HG02623 (cell line): ENCODE data around the gene SLC36A2.
"Not testable (repeated sequence)": the region's sequence is repeated elsewhere in the genome, so short reads cannot be mapped to it uniquely, and the experiment has no call there.

Source experiments
- ATAC-seq: cut with Tn5 transposase; IDR thresholded peaks from one replicate; pipeline ENCODE4 v1.9.1; 2021; ENCODE audit warnings: moderate library complexity; ENCODE audit not compliant: unreplicated experiment

The SLC36A2 gene

DNA sequence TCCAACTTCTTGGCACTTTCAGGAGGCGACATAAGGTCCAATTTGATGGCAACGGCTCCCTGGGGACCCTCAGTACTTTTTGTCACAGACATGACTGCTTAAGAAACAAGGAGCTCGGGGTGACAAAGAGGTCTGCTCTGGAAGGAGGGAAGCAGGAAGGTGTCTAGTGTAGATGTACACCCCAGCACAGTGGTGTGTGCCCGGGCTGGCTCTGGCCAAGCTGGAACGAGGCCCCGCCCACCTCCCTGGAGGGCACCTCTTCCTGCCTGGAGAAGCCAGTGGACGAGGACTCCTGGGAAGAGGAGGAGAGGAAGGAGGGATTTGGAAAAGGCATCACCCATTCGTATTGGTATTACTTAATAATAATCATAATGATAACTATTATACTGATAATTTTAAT, at the start of gene SLC36A2:
SLC36A2 (minus strand) TSS at position 191 of the 400 bp plus-strand sequence; CDS start at position 92, 99 bp downstream.
- ATAC-seq: no peak

DNA sequence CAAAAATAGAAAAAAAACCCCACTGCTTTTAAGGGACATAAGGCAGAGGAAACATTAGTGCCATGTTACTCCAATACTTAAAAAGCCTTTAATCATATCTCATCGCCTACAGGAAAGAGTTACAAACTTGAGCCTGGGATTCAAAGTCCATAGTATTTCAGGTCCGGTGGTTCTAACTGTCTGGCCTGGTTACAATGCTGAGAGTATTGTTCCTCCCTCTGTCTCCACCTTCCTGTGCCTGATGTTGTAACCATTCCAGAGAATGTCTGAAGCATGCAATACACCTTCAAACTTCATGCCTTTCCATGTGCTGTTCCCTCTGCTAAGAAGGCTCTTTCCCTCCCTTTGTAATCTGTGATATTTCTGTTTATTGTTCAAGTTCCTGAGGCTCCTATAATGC, 41.6 kb upstream of the SLC36A2 start:
- no peak for ATAC-seq

DNA sequence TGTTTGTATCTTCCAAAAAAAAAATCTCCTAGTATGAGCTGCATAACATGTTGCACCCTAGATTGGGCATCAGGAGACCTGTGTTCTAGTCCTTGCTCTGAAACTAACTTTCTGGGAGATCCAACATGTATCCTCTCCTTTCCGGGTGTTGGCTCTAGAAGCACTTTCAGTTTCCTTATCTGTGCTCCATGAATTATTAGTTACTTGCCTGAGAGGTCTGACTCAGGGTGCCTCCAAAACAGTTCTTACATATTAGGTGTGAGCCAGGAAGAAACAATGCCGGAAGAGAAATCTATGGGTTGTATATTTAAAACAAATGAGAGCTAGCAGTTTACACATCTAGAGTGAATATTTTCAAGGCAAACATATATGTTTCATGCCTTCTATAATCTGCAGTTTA, 36.7 kb upstream of the SLC36A2 start:
- ATAC-seq: no peak

DNA sequence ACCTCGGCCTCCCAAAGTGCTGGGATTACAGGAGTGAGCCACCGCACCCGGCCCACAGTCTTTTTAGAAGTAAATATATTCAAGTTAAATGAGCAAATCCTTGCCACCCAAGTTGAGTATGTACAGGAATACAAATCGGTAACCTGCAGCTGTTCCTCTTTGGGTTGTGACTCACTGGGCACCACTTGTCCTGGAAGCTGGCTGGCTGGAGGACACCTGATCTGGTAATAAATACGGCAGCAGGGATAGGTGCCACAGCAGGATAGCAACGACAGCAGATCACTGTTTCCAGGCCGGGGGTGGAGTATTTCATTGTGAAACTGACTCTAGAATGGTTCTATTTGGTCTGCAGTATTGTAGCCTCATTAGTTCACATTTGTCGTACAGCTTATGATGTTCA, 35.7 kb upstream of the SLC36A2 start:
- no peak for ATAC-seq

DNA sequence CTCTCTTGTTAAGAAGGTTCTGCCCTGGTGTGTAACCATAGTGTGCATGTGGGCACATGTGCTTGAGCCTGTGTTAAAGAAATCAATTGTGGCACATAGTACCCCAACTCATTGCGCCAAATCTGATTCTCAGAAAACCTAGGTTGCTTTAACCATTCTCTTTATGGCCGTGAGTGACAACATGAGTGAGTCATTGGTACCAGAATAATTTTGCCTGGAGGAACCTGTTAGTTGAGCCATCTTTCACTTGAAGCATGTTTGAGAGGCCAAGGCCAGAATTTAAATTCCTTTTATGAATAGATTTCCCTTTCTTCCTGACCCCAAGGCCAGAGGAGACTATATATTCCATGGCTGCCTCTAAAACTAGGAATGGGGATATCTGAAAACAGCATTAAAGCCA, 35.2 kb upstream of the SLC36A2 start:
- ATAC-seq: no peak

DNA sequence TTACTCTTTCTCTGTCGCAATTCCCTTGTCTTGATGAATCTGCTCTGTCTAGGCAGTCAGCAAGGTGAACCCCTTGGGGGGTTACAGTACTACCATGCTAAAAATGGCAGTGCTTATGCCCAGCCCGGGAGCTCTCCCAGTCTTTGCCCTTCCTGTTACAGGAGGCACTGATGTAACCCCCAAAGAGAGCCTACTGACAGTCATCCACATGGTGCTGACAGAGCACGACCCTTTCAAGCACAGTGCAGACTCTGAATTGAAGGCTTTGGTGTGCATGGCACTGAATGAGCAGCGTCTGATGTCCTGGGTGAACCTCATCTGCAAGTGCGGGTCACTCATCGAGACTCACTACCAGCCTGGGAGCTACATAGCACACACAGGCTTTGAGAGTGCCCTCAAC, 34.5 kb upstream of the SLC36A2 start:
- no peak for ATAC-seq

DNA sequence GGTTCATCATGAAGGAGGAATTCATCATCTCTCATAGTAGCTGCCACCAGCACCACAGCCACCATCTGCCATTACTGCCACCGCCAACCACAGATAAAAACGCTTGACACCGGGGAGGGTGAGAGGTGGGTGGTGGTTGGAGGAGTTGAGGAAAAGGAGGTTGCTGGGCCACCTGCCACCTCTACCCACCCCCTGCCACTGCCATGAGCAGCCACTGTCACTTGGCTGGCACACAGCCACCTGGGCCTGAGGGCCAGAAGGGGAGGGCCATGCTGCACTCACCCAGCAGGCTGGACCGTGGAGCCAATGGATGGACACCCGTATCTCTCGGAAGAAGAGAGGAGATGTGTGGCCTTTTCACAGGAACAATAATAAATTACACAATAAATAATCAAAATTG, 31.3 kb upstream of the SLC36A2 start:
- ATAC-seq: no peak

DNA sequence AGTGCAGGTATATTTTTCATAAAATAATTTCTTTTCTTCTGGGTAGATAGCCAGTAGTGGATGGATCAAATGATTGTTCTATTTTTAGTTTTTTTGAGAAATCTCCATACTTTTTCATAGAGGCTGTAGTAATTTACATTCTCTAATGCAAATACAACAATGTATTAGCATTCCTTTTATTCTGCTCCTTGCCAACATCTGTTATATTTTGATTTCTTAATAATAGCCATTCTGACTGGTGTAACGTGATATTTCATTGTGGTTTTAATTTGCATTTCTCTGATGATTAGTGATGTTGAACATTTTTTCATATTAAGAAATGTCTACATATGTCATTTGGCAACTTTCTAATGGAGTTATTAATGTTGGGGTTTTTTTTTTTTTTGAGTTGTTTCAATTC, 27.2 kb upstream of the SLC36A2 start:
- ATAC-seq: no peak

DNA sequence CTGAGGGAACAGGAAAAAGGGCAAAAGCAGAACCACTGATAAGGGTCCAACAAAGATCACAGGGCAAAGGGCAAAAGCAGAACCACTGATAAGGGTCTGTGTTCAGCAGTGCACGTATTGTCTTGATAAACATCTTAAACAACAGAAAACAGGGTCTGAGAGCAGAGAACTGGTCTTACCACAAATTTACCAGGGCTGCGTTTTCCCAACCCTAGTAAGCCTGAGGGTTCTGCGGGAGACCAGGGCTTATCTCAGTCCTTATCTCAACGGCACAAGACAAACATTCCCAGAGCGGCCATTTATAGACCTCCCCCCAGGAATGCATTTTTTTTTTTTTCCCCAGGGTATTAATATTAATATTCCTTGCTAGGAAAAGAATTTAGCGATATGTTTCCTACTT, 19.7 kb upstream of the SLC36A2 start:
- ATAC-seq: not testable (repeated sequence)

DNA sequence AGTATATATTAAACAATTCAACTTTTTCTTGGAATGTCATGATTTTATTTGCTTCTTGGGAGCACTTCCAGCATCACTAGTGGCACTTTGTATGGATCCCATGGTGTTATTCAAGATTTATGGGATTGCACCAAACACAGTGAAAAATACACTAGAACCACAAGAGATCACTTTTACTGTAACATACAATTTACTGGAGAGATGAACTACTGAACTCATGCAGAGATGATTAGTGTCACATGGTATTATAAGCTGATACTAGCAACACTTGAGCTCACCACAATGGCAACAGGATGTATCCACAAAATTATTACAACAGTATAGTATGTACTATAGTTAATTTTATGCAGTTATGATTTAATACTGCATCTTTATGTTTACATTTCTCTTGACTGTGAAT, 16.3 kb upstream of the SLC36A2 start:
- no peak for ATAC-seq

DNA sequence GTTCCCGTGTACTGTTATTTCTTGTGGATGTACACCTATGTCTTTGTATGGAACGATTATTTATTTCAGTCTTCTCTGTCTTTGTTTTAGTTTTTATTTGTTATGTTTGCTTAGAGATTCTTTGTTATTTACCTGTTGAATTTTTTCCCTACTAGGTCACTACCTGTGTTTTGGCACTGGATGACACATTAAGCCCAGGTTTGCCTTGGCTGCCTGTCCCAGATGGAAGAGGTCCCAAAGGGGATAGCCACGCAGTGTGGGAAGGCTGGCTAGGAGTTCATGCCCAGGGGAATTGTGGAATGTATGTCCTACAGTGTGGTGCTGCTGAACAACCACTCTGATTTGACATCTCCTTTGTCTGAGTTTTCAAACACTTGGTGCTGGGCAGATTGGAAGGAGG, 15.6 kb upstream of the SLC36A2 start:
- ATAC-seq: no peak

DNA sequence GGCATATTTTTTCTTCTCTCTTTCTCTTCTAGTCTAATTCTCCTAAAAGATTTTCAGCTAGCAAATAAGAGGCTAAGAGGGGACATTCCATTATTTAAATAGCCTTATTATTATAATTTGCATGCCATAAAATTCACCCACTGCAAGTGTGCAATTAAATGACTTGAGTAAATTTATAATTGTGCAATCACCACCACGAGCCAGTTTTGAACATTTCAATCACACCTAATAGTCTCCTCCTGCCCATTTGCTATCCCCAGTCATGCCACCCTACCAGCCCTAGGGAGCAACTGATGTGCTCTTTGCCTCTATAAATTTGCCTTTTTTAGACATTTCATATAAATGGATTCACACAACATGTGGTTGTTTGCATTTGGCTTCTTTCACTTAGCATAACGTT, 12.0 kb upstream of the SLC36A2 start:
- no peak for ATAC-seq

DNA sequence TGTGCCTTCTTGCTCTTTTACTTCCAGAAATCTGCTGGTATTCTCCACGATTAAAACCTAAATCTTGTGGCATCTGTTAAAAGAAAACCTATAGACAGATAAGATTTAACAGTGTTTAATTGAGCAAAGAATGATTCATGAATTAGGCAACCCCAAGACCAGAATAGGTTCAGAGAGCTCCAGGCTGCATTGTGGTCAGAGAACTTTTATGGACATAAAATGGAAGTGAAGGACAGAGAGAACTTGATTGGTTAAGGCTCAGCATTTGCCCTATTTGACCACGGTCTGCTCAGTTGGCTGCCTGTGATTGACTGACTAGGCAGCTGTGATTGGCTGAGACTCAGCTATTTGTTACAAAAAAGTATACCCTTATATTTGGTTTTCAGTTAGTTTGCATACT, 10.4 kb upstream of the SLC36A2 start:
- no peak for ATAC-seq

DNA sequence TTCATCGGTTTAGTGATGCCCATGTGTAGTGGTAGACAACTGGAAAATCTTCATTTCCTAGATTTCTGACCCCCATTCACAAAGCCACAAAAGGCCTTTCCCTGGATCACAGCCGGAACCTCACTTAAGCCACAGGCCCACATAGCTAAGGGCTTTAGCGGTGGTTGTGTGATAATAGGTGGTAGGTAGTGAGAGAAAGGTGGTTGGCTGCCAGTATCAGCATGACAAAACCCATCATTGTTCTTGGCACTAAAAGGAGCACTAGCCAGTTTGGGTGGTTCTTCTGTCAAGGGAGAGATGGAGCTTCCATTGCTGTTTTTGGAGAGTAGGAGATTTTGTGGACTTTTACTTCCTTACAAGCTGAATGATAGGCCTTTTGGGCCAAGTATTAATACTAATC, 9.7 kb upstream of the SLC36A2 start:
- no peak for ATAC-seq

DNA sequence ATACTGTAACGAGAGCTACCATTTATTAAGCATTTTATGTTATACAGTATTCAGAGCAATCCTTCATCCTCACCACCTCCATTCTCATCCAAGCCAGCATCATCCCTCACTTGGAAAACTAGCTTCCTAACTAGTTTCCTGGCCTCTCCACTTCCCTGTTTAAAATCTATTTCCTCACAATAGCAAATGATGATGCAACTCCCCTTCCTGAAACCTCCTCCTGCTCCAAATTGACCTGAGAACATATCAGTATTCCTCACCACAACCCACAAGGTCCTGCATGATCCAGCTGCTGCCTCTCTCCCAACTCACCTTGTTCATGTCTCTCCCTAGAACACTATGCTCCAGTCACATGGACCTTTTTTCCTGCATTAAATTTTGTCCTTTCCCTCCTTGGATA, 4.3 kb upstream of the SLC36A2 start:
- ATAC-seq: no peak

DNA sequence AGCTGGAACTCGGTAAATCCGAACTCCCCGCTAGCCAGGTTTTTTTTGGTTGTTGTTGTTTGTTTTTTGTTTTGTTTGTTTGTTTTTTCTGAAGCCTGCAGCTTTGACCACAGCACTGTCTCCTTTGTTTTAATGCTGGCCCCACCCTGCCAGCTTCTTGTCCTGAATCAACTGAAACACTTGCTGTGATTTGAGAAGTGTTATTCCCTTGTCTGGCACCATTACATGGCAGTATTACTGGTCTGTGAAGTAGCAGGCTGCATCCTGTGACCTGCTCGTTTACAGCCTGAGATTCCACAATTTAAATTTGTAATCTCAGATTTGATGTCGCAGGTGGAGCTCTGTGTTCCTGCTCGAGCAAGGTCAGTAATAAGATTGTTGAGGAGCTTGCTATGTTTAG, 1.4 kb upstream of the SLC36A2 start:
- no peak for ATAC-seq

DNA sequence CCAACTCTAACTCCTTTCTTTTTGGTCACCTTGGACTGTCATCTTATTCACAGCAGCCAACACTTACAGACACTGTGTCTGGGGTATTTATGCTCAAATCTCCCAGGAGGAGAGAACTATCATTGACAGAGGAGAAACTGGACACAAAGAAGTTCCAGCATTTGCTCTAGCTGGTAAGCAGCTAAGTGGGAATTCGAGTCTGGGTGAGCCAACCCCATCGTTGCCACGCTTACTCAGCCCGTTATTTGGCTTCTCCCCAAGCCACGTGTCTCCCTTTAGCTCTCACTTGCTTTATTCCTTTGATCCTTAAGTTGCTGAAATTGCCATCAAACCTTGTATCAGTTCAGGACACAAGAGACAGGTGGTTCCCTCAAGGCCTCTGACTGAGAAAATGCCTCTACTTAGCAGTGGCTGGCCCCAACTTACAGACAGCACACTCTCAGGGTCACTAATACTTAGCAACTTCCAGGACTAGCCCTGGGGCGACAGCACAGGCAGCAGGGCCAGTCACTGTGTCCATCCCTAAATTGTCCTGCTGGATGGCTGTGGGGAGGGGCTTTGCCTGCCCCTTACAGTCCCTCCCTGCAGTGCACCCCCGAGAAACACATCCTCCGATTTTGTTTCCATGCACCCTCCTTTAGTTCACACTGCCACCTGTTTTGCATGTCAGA, 1.4 kb downstream of the SLC36A2 start:
- ATAC-seq: no peak

DNA sequence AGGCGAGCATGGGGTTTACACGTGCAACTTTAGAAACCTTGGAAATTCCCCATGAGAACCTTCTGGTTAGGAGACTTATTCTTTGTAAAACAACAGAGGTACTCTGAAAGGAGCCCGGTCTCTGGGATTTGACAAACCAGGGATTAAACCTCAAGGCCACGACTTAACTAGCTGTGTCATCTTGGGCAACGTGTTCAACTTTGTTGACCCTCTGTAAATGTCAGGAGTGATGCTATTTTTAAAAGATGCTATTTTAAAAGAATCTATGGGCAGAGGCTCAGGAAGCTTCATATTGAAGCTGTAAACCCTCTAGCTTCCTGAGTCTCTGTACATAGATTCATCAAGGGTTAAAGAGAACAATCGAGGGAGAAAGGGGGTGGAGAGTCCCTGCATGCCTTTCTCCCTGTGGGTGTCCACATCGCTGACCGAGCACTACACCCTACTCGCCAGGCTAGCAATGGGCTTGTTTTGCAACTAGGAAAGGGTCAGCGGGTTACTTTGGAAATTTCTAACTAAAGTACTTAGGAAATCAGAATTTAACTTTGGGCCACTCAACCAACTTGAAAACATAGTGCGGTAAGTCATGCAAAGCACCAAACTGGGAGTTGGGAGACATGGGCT, 2.1 kb downstream of the SLC36A2 start:
- ATAC-seq: no peak

DNA sequence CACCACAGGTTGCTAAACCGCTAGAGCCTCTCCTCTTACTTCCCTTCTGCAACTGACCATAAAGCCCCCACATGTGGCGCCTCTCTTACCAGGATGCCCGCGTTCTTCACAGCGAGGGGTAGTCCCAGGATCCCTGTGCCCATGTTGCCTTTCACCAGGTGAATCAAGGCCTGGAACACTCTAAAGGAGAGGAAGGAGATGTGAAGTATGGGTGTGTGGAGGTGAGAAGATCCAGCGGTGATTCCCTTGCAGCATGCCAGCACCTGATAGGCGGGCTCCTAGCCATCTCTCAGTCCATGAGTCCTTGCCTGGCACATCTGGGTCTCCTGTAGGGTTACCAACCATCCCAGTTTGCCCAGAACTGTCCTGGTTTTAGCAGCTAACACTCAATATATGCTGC, 3.3 kb downstream of the SLC36A2 start:
- no peak for ATAC-seq

DNA sequence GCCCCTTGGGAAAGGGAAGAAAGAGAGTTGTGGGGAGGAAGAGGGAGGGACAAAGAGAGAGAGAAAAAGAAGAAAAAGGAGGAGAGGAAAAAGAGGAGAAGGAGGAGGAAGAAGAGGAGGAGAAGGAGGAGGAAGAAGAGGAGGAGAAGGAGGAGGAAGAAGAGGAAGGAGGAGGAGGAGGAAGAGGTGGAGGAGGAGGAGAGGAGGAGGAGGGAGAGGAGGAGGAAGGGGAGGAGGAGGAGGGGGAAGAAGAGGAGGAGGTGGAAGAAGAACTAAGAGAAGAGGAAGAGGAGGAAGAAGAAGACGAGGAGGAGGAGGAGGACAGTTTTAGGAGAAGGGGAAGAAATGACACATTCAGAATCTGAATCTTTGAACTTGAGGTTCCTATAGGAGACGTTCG, 7.4 kb downstream of the SLC36A2 start:
- no peak for ATAC-seq

DNA sequence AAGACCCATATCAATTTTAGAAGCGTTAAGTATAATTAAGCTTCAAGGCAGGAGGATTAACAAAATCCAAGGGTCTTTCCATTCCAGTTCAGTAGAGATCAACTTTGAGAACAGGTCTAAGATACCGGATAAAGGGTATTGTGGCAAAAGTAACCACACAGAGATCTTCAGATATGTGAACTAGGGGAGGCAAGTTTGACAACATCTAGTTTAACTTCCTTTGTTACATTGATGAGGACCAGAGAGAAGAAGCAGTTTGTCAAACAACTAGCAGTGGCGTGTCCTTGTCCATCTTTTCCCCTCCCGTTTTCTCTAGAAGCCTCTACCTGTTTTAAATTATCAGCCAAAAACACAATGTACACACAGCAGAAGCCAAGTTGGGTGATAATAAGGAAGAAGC, 8.6 kb downstream of the SLC36A2 start:
- ATAC-seq: no peak

DNA sequence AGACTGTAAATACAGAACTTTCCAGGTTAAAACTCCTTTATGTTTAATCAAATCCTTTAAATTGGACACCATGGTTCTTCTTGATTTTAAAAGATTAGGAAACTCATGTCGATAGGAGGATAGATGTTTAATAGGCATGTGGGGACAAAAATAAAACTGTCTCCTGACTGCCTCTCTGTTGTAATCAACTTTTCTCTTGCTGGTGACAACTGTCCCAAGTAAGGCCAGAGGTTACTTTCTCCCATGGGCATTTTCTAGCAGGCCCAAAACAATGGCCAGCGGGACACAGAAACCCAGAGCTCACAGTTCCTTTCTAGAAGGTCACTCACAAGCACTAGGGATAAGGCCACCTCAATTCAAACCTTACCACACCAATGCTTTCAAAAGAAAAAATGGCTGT, 14.5 kb downstream of the SLC36A2 start:
- no peak for ATAC-seq

DNA sequence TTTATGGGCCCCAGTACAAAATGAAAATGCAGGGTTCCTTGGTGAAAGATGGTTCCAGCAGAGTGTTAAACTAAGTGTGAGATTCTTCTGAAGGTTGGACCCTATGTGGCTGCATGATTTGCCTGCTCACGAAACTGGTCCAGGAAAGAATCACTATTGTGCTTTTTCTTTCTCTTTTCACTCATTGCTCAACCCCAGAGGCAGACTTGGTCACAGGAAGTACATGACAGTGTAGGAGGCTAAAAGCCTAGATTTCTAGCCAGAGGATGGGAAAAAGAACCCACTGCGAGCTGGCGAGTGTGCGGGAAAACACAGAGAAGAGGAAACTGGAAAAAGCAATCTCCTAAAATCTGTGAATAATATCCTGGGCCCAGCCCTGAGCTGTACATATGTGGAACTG, 18.6 kb downstream of the SLC36A2 start:
- ATAC-seq: no peak
